Ectodermal cell (in vitro differentiated cells): ENCODE data around the gene C8A.

Experiments
- H3K27ac ChIP-seq: 2 replicates; pipeline ENCODE4 v1.7.0; 2013; ENCODE audit warnings: mild to moderate bottlenecking, low read depth, low read length; ENCODE audit not compliant: insufficient read depth, poor library complexity, severe bottlenecking
- H3K27me3 ChIP-seq: 2 replicates; pipeline ENCODE4 v1.7.0; 2013; ENCODE audit warnings: mild to moderate bottlenecking, low read length; ENCODE audit not compliant: insufficient read depth, control insufficient read depth, poor library complexity, severe bottlenecking
- H3K36me3 ChIP-seq: one replicate; pipeline ENCODE4 v1.7.0; 2013; ENCODE audit warnings: low read length; ENCODE audit not compliant: control insufficient read depth, insufficient read depth
- H3K4me1 ChIP-seq: one replicate; pipeline ENCODE4 v1.7.0; 2013; ENCODE audit warnings: low read length; ENCODE audit not compliant: control insufficient read depth, insufficient read depth
- H3K4me3 ChIP-seq: 2 replicates; pipeline ENCODE4 v1.7.0; 2013; ENCODE audit warnings: low read depth, low read length, control low read depth; ENCODE audit not compliant: insufficient read depth
- H3K9me3 ChIP-seq: 2 replicates; pipeline ENCODE4 v1.7.0; 2013; ENCODE audit warnings: mild to moderate bottlenecking, low read length, moderate library complexity; ENCODE audit not compliant: control insufficient read depth
- WGBS, 2 experiments: methylation state at CpG; one replicate each; pipeline ENCODE4 v1.1.7; 2013; ENCODE audit warnings: missing lambda C conversion rate in 2 of 2; 5-methylcytosine and 5-hydroxymethylcytosine counted together

The C8A gene

DNA sequence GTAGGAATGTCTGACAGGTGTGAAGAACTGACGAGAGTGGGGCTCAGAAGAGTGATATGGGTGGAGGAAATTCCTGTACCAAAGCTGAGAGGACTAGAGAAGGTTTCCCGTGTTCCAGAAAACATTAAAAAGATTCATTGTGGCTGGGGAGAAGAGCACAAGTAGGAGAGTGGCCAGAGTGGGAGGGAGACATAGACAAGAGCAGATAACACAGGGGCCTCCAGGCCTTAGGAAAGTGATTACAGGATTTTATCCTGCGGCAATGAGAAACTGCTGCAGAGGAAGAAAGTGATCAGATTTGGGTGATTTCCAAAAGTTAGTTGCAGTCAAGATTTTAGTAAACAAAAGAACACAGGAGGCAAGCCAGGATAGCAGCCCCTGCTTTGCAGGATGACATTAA is 103.3 kb downstream of the C8A start:
- Histone ChIP-seq H3K27ac (no peak overlapping the region), H3K4me3 (no peak overlapping the region), H3K27me3 (no peaks in the 10 kb centered on the region), H3K4me1 (no peaks in the 10 kb centered on the region), H3K9me3 (no peaks in the 10 kb centered on the region), H3K36me3 (no peaks in the 10 kb centered on the region)
- 88 to 92% methylated on average over 2 of the region's 3 CpGs for WGBS, 2 experiments

DNA sequence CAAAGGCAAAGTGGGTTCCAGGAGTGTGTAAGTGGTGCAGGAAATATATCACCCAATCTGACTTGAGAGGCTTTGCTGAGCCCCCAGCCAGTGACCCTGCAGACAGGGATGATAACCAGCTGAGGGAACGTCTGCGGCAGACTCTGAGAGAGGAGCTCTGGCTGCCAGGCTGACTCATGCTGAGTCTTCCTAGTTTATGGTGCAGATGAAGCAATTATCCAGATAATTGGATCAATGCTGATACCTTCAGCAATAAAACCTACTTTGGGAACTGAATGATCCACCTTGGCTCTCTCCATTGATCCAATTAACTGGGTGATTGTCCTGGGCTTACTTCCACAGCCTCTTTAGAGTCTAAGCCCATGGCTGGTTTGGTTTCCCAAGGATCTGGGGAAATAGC is 103.9 kb downstream of the C8A start:
- H3K4me1 ChIP-seq, result no peaks in the 10 kb centered on the region
- no peak overlapping the region for H3K4me3 ChIP-seq
- no peaks in the 10 kb centered on the region for H3K9me3 ChIP-seq
- H3K36me3 ChIP-seq, result no peaks in the 10 kb centered on the region
- H3K27ac ChIP-seq, result no peak overlapping the region
- H3K27me3 ChIP-seq, result no peaks in the 10 kb centered on the region
- 61 to 84% methylated on average over 2 of the region's 2 CpGs for WGBS, 2 experiments

- WGBS, 2 experiments, result 96 to 97% methylated on average over 10 of the region's 10 CpGs
- Histone ChIP-seq H3K36me3 (no peaks in the 10 kb centered on the region), H3K9me3 (no peaks in the 10 kb centered on the region), H3K4me3 (no peak overlapping the region), H3K27ac (no peak overlapping the region), H3K27me3 (no peaks in the 10 kb centered on the region), H3K4me1 (no peaks in the 10 kb centered on the region)
Measured at GRCh38 chr1:56961426-56961825, 106.8 kb downstream of the C8A start.

- 88 to 95% methylated on average over 4 of the region's 4 CpGs for WGBS, 2 experiments
- H3K9me3 ChIP-seq, result no peaks in the 10 kb centered on the region
- H3K4me3 ChIP-seq, result no peak overlapping the region
- no peaks in the 10 kb centered on the region for H3K27me3 ChIP-seq
- no peaks in the 10 kb centered on the region for H3K36me3 ChIP-seq
- H3K27ac ChIP-seq, result no peak overlapping the region
- no peaks in the 10 kb centered on the region for H3K4me1 ChIP-seq
Measured at GRCh38 chr1:56963667-56964066, 109.1 kb downstream of the C8A start.

GRCh38 chr1:56964349-56965017 is 109.9 kb downstream of the C8A start:
- Histone ChIP-seq H3K27me3 (no peaks in the 10 kb centered on the region), H3K36me3 (no peaks in the 10 kb centered on the region), H3K4me1 (no peaks in the 10 kb centered on the region), H3K27ac (no peak overlapping the region), H3K9me3 (no peaks in the 10 kb centered on the region), H3K4me3 (no peak overlapping the region)
- WGBS, 2 experiments, result 91 to 95% methylated on average over 9 of the region's 9 CpGs

DNA sequence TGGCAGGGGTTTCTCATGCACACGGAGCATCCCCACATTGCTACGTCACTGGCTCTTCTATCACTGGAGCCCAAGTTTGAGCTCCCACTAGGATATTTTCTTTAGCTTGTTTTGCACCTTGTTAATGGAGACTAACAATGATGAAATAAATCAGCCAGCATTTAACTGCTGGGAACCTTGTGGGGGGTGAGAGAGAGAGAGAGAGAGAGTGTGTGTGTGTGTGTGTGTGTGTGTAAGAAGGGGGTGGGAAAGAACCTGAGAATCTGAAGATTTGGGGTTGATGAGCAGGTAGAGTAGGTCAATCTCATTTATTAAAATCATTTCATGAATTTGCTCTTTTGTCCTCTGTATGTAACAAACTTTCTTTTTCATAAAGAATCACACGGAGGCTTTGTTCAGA is 110.6 kb downstream of the C8A start:
- no peaks in the 10 kb centered on the region for H3K4me1 ChIP-seq
- no peaks in the 10 kb centered on the region for H3K36me3 ChIP-seq
- H3K27me3 ChIP-seq, result no peaks in the 10 kb centered on the region
- no peaks in the 10 kb centered on the region for H3K9me3 ChIP-seq
- no peak overlapping the region for H3K4me3 ChIP-seq
- WGBS, 2 experiments, result 90 to 95% methylated on average over 3 of the region's 3 CpGs
- no peak overlapping the region for H3K27ac ChIP-seq

DNA sequence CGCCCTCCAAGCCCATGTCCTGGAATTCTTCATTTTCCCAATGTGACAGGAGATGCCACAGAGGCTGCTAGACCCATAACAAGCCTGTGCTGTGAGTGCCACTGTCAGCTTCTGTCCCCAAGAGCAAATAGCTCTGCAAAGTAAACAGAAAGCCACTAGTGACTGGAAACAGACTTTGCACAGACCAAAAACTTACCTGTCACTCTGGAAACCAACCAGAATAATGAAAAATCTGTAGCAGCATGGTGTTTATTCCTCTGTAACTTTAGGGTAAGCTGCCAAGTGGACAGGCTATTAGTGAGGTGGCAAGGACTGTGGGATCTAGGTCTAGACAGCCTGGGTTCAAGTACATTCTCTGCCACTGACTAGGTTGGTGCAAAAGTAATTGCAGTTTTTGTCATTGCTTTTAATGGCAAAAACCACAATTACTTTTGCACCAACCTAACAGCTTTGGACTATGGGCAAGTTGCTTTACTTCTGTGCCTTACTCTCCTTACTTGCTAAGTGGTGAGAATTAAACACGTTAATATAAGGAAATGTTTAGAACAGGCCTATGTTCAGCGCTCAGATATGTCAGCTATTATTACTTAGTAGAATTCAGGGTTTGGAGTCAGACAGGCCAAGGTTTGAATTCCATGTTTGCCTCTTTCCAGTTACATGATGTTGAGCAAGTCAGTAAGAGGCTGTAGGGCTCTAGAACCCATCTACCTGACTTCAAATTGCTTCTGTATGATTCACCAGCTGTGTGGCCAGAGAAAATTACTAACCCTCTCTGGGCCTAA is 111.5 kb downstream of the C8A start, which contains the start of gene C8B:
TSS of gene C8B (minus strand) at position 100 of the 782 bp plus-strand sequence. CDS start at position 33, 67 bp downstream.
- H3K27ac ChIP-seq, result no peak within 1 kb of the TSS
- H3K4me3 ChIP-seq, result no peak within 1 kb of the TSS
- H3K27me3 ChIP-seq, result no peaks in the 10 kb centered on the region
- H3K4me1 ChIP-seq, result no peaks in the 10 kb centered on the region
- 99 to 100% methylated on average over 3 of the region's 3 CpGs for WGBS, 2 experiments
- H3K36me3 ChIP-seq, result no peaks in the 10 kb centered on the region
- H3K9me3 ChIP-seq, result no peaks in the 10 kb centered on the region

- Histone ChIP-seq H3K9me3 (no peaks in the 10 kb centered on the region), H3K4me3 (no peak overlapping the region)
- no CpG with 5 or more reads among the region's 1 CpG for WGBS, 2 experiments
Measured at GRCh38 chr1:56966698-56966999, 112.1 kb downstream of the C8A start.

GRCh38 chr1:56967355-56967754 is 112.8 kb downstream of the C8A start:
- Histone ChIP-seq H3K27me3 (no peaks in the 10 kb centered on the region), H3K9me3 (no peaks in the 10 kb centered on the region), H3K27ac (no peak overlapping the region), H3K4me3 (no peak overlapping the region), H3K36me3 (no peaks in the 10 kb centered on the region), H3K4me1 (no peaks in the 10 kb centered on the region)
- 75 to 84% methylated on average over 3 of the region's 3 CpGs for WGBS, 2 experiments

More at GRCh38 chr1:56966698-56966999, 112.1 kb downstream of the C8A start:
- Histone ChIP-seq H3K27me3 (no peaks in the 10 kb centered on the region), H3K4me1 (no peaks in the 10 kb centered on the region), H3K27ac (no peak overlapping the region), H3K36me3 (no peaks in the 10 kb centered on the region)
